Measurements from ENCODE around the gene NCR2. TPM values are rescaled to one million over a fixed set of nuclear protein-coding genes. Genes with fewer than 3 reads are reported as not detected.

NCR2 gene
- total and polyA plus RNA-seq, 2 of the 13 experiments (the other 11 are each of a cell fraction or from before 2014, with no cell fraction given) = not detected

DNA sequence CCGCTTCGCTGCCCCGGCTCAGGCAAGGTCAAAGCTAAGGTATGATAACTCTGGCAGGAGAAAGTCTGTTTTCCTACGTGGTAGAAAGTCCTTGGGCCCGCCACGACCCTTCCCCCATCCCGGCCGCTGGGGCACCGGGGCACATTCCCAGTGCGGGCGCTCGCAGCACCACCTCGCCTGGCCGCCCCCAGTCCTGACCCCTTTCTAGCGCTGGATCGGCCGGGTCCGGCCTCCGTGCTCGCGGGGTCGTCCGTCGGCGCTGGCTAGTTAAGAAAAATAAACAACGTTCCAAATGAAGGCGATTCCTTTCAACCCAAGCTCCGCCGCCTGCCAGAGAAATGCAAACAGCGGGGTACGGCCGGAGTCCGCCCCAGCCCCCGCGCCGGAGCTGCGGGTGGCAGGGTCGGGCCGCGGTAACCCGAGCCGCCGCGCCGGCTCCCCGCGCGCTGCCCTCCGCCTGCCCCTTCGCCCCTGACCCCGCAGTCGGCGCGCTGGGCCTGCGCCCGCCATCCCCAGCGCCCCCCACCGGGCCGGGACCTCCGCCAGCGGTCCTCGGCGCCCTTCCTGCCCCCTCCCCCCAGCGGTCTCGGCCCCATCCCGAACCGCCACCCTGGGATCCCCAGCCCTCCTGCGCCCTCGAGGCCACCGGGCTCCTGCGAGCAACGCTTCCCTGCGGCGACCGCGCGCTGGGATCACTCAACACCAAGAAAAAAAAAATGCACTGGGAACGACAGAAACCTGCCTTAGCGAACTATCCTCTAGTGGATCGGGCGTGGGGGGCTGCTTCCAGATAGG, 37.6 kb downstream of the NCR2 start (continued):
- TF ChIP-seq, protein P1, sequence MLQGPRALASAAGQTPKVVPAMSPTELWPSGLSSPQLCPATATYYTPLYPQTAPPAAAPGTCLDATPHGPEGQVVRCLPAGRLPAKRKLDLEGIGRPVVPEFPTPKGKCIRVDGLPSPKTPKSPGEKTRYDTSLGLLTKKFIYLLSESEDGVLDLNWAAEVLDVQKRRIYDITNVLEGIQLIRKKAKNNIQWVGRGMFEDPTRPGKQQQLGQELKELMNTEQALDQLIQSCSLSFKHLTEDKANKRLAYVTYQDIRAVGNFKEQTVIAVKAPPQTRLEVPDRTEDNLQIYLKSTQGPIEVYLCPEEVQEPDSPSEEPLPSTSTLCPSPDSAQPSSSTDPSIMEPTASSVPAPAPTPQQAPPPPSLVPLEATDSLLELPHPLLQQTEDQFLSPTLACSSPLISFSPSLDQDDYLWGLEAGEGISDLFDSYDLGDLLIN (CRISPR knock-in tag; IDR thresholded peaks at IDR 0.05; ENCODE audit: borderline replicate concordance) = no peak
- TF ChIP-seq, protein P2, sequence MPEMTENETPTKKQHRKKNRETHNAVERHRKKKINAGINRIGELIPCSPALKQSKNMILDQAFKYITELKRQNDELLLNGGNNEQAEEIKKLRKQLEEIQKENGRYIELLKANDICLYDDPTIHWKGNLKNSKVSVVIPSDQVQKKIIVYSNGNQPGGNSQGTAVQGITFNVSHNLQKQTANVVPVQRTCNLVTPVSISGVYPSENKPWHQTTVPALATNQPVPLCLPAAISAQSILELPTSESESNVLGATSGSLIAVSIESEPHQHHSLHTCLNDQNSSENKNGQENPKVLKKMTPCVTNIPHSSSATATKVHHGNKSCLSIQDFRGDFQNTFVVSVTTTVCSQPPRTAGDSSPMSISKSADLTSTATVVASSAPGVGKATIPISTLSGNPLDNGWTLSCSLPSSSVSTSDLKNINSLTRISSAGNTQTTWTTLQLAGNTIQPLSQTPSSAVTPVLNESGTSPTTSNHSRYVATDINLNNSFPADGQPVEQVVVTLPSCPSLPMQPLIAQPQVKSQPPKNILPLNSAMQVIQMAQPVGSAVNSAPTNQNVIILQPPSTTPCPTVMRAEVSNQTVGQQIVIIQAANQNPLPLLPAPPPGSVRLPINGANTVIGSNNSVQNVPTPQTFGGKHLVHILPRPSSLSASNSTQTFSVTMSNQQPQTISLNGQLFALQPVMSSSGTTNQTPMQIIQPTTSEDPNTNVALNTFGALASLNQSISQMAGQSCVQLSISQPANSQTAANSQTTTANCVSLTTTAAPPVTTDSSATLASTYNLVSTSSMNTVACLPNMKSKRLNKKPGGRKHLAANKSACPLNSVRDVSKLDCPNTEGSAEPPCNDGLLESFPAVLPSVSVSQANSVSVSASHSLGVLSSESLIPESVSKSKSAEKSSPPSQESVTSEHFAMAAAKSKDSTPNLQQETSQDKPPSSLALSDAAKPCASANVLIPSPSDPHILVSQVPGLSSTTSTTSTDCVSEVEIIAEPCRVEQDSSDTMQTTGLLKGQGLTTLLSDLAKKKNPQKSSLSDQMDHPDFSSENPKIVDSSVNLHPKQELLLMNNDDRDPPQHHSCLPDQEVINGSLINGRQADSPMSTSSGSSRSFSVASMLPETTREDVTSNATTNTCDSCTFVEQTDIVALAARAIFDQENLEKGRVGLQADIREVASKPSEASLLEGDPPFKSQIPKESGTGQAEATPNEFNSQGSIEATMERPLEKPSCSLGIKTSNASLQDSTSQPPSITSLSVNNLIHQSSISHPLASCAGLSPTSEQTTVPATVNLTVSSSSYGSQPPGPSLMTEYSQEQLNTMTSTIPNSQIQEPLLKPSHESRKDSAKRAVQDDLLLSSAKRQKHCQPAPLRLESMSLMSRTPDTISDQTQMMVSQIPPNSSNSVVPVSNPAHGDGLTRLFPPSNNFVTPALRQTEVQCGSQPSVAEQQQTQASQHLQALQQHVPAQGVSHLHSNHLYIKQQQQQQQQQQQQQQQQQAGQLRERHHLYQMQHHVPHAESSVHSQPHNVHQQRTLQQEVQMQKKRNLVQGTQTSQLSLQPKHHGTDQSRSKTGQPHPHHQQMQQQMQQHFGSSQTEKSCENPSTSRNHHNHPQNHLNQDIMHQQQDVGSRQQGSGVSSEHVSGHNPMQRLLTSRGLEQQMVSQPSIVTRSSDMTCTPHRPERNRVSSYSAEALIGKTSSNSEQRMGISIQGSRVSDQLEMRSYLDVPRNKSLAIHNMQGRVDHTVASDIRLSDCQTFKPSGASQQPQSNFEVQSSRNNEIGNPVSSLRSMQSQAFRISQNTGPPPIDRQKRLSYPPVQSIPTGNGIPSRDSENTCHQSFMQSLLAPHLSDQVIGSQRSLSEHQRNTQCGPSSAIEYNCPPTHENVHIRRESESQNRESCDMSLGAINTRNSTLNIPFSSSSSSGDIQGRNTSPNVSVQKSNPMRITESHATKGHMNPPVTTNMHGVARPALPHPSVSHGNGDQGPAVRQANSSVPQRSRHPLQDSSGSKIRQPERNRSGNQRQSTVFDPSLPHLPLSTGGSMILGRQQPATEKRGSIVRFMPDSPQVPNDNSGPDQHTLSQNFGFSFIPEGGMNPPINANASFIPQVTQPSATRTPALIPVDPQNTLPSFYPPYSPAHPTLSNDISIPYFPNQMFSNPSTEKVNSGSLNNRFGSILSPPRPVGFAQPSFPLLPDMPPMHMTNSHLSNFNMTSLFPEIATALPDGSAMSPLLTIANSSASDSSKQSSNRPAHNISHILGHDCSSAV (CRISPR knock-in tag; IDR thresholded peaks at IDR 0.05; ENCODE audit: borderline replicate concordance) = no peak
- TF ChIP-seq ZNF292 (CRISPR knock-in tag; IDR thresholded peaks at IDR 0.05; ENCODE audit: borderline replicate concordance, low read depth) = no peak
- TF ChIP-seq ZNF230 (CRISPR knock-in tag; IDR thresholded peaks at IDR 0.05) = no peak
- peak; percentile 70 for TF ChIP-seq ZNF776 (CRISPR knock-in tag; IDR thresholded peaks at IDR 0.05)
- no peak for TF ChIP-seq ZNF296 (CRISPR knock-in tag; conservative IDR thresholded peaks at IDR 0.05)
- TF ChIP-seq FLYWCH1 (CRISPR knock-in tag; IDR thresholded peaks at IDR 0.05) = no peak
- no peak for TF ChIP-seq ZNF841 (CRISPR knock-in tag; IDR thresholded peaks at IDR 0.05; ENCODE audit: borderline replicate concordance)
- peak; percentile 50; the same call in 1 of the 2 replicates for TF ChIP-seq RFXAP (CRISPR knock-in tag; IDR thresholded peaks at IDR 0.05; ENCODE audit: borderline replicate concordance)
- 0 out of 2 replicates have a peak, but pooled peaks have one; percentile 14 for TF ChIP-seq HOXD1 (CRISPR knock-in tag; IDR thresholded peaks at IDR 0.05)
- TF ChIP-seq ZNF674 (CRISPR knock-in tag; IDR thresholded peaks at IDR 0.05; ENCODE audit: low read depth) = no peak
- no peak for TF ChIP-seq ZMYM2 (CRISPR knock-in tag; IDR thresholded peaks at IDR 0.05)
- no peak for TF ChIP-seq CENPX (CRISPR knock-in tag; IDR thresholded peaks at IDR 0.05)
- TF ChIP-seq, protein P3, sequence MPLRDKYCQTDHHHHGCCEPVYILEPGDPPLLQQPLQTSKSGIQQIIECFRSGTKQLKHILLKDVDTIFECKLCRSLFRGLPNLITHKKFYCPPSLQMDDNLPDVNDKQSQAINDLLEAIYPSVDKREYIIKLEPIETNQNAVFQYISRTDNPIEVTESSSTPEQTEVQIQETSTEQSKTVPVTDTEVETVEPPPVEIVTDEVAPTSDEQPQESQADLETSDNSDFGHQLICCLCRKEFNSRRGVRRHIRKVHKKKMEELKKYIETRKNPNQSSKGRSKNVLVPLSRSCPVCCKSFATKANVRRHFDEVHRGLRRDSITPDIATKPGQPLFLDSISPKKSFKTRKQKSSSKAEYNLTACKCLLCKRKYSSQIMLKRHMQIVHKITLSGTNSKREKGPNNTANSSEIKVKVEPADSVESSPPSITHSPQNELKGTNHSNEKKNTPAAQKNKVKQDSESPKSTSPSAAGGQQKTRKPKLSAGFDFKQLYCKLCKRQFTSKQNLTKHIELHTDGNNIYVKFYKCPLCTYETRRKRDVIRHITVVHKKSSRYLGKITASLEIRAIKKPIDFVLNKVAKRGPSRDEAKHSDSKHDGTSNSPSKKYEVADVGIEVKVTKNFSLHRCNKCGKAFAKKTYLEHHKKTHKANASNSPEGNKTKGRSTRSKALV (CRISPR knock-in tag; IDR thresholded peaks at IDR 0.05) = peak; percentile 75; the same call in 1 of the 2 replicates
- no peak for TF ChIP-seq HMG20A (CRISPR knock-in tag; IDR thresholded peaks at IDR 0.05; ENCODE audit: borderline replicate concordance)
- TF ChIP-seq, protein P4, sequence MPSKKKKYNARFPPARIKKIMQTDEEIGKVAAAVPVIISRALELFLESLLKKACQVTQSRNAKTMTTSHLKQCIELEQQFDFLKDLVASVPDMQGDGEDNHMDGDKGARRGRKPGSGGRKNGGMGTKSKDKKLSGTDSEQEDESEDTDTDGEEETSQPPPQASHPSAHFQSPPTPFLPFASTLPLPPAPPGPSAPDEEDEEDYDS (CRISPR knock-in tag; IDR thresholded peaks at IDR 0.05) = no peak
- peak; percentile 43; the same call in 1 of the 2 replicates for TF ChIP-seq HIVEP1 (CRISPR knock-in tag; IDR thresholded peaks at IDR 0.05)
- TF ChIP-seq ZFP41 (CRISPR knock-in tag; IDR thresholded peaks at IDR 0.05; ENCODE audit: borderline replicate concordance) = 0 out of 2 replicates have a peak, but pooled peaks have one; percentile 41

Measured in HepG2 (cell line).